IPS DF 19.7 (cell line): ENCODE results near the gene RIPK3.
A peak's percentile ranks its signal among the peaks of the same experiment; 100 is the strongest.
"Not testable (repeated sequence)": the region's sequence is repeated elsewhere in the genome, so short reads cannot be mapped to it uniquely, and the experiment has no call there.

Experiments used
- DNase-seq: peaks from one replicate; pipeline ENCODE4 v3.0.0-alpha.2; 2013; ENCODE audit warnings: low read depth, low spot score

RIPK3 gene

DNA sequence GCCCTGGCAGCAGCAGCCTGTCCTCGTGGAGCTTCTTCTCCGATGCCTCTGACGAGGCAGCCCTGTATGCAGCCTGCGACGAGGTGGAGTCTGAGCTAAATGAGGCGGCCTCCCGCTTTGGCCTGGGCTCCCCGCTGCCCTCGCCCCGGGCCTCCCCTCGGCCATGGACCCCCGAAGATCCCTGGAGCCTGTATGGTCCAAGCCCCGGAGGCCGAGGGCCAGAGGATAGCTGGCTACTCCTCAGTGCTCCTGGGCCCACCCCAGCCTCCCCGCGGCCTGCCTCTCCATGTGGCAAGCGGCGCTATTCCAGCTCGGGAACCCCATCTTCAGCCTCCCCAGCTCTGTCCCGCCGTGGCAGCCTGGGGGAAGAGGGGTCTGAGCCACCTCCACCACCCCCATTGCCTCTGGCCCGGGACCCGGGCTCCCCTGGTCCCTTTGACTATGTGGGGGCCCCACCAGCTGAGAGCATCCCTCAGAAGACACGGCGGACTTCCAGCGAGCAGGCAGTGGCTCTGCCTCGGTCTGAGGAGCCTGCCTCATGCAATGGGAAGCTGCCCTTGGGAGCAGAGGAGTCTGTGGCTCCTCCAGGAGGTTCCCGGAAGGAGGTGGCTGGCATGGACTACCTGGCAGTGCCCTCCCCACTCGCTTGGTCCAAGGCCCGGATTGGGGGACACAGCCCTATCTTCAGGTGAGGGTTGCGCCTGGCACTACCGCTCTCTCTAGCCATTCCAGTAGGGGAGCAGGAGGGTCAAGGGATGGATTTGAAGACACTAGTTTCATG lies 30.3 kb upstream of the RIPK3 start:
- no peak for DNase-seq

DNA sequence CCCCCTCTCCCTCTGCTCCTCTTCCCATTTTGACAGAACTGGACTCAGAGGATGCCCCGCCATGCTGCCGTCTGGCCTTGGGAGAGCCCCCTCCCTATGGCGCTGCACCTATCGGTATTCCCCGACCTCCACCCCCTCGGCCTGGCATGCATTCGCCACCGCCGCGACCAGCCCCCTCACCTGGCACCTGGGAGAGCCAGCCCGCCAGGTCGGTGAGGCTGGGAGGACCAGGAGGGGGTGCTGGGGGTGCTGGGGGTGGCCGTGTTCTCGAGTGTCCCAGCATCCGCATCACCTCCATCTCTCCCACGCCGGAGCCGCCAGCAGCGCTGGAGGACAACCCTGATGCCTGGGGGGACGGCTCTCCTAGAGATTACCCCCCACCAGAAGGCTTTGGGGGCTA lies 29.7 kb upstream of the RIPK3 start:
- no peak for DNase-seq

DNA sequence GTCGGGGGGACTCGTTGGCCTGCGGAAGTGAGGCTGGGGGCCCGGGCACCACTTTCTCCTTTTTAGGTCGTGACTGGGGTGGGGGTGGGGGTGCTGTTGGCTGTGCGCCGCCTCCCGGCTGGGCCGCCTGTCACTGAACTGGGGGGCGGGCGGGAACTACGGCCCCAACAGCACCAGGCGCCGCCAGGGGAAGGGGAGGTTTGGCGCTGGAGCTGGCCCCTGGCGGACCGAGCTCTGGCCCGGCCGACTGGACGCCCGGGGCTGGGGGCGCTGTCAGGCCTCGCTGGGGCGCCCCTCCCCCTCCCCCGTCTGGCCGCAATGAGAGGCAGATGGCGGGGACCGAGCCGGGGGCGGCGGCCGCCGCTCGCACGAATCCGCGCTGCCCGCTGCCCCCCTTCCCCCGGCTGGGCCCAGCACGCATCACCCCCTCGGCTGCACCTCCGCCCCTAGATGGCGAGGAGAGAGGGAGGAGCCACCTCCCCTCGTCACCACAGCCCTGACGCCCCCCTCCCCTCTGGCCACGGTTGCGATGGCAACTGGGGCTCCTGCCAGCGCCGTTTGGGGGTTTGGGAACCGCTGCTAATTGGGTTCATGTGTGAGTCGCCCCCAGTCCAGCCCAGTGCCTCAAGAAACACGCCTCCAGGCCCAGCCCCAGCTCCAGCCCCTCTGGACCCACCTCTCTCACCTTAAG lies 28.9 kb upstream of the RIPK3 start:
- DNase-seq, result no peak

DNA sequence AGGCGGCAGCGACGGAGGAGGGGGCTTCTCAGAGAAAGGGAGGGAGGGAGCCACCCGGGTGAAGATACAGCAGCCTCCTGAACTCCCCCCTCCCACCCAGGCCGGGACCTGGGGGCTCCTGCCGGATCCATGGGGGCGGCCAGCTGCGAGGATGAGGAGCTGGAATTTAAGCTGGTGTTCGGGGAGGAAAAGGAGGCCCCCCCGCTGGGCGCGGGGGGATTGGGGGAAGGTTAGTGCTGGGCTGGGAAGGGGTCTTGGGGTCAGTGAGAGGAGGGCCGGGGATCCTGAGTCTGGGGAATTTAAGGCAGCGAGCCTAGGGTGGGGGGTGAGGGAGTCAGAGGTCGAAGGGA lies 28.4 kb upstream of the RIPK3 start:
- DNase-seq, result no peak

DNA sequence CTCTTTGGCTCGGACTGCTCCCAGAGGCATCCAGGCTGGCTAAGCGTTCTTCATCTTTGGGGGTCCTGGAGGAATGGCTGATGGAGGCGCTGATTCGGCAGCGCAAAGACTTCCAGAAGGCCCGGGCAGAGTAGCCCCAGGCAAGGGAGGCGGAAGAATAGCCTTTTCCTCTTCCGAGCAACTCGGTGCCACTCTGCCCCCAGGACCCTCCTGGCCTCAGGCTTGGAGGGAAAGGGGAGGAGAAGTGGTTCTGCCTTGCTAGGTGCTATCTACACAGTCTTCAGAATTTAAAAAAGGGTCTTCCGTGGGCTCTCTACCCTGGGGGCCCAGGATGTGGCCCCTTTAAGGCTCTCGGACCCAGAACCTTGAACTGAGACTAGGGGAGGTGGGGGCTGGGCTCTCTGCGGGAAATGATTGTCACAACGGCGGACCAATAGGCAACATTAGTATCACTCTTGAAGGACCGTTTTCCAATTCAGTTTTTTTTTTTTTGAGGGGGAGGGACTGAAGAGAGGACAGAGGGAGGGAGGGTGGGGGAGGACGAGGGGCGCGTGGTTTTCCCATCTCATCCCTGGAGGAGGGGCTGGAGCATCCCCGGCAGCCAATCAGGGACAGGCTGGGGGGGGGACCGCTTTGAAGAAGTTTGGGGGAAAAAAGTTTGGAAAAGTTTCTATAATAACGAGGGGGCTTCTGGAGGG lies 27.9 kb upstream of the RIPK3 start, which contains the start of gene NFATC4:
Gene NFATC4, plus strand, starts transcription at position 671 of the 698 bp plus-strand sequence. CDS start 157 bp downstream, outside the sequence.
- DNase-seq, result peak; percentile 90

DNA sequence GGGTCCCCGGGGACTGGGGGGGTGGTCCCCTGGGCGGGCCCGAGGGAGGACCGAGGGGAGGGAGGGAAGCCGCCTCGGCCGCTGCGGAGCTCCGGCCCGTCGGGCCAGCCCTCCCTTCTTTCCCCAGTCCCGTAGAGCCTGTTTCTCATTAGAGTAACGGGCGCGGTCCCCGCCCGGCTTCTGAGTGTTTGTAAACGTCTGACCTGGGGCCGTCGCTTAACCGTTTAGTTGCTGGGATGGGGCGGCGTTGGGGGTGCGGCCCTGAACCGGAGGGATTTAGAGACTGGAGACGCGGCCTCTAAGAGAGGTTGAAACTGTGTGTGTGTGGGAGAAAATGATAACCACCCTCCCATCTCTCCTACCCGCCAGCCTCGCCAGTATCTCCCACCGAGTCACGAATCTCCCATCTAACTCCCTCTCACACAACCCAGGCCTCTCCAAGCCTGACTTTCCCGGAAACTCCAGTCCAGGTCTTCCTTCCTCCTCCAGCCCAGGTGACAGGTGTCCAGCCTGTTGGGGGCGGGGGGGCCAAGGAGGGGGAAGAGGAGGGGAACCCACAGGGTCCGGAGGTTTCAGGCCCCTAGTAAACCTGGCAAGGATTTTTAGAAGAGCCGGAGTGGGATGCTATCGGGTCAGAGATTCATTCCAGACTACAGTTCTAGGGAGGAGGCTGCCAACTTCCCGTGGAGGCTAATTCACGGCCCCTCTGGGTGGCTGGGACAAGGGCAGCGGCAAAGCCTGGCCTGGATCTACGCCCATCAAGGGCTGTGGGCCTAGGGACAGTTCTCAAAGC lies 27.1 kb upstream of the RIPK3 start:
- peak; percentile 83 for DNase-seq

DNA sequence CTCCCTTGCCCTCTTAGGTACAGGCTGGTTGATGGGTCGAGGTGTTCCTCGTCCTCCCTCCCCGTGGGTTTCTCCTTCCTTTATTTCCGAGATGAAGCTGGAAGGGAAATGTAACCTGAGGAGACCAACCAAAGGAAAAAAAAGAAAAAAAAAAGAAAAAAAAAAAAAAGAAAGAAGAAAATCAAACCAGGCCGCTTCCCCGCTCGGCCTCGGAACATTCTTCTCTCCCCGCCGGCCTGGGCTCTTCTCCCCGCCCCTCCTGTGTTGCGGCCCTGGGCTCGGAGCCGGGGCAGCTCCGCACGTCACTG lies 26.6 kb upstream of the RIPK3 start:
- no peak for DNase-seq

DNA sequence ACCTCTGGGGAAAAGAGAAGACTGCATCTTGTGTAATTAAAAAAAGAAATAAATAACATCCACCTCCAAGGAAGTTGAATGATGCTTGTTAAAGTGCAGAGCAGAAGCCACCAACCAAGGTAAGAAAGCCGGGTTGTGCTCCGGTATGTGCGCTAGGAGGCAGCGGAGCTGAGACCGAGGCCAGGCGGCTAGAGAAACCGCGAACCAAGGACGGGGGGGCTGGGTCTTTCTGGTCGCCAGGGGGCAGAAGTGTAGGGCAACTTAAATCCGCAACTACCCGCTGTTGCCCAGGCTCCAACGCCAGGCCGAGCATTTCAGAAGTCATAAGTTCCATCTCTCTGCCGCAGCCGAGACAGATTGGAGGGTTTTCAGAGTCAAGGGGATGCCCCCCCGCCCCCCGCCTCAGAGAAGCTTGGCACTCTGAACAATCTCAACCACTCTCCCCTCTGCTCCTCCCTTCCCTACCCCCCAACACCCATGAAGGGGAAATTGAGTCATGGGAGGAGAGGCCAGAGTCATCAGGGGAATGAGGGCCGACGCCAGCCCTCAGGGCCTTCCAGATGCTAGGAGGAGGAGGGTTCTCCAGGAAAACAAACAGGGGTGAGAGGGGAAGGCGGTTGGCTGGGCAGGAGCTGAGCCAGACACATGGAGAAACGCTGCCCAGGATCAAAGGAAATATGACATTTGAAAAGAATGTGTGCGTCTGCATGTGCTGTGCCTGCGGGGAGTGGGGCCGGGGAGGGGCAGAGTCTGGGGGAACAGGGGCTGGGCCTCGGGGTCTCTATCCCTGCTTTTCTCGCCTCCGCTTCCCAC lies 26.0 kb upstream of the RIPK3 start:
- peak; percentile 71 for DNase-seq

DNA sequence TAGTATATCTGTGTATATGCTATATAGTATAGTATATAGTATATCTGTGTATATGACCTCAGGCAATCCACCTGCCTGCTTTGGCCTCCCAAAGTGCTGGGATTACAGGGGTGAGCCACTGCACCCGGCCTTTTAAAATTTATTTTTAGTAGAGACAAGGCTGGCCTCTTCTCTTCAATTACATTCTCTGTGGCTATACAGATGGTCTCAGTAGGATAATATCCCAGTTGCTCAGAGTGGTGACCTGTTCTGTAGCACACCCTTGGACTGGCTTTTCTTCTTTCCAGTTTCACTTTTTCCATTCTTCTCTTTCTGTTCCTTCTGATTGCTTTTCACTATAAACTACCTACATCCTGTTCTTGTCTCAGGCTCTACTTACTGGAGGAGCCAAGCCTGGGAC lies 25.1 kb upstream of the RIPK3 start:
- DNase-seq, result no peak

DNA sequence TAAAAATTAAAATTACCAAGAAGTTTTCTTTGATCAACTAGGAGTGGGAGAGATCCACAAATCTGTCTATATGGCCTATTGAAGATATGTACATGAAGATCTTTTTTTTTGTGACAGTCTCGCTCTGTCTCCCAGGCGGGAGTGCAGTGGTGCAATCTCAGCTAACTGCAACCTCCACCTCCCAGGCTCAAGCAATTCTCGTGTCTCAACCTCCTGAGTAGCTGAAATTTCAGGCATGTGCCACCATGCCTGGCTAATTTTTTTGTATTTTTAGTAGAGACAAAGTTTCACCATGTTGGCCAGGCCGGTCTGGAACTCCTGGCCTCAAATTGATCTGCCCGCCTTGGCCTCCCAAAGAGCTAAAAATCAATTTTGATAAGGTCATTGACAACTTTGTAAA lies 23.6 kb upstream of the RIPK3 start:
- no peak for DNase-seq

DNA sequence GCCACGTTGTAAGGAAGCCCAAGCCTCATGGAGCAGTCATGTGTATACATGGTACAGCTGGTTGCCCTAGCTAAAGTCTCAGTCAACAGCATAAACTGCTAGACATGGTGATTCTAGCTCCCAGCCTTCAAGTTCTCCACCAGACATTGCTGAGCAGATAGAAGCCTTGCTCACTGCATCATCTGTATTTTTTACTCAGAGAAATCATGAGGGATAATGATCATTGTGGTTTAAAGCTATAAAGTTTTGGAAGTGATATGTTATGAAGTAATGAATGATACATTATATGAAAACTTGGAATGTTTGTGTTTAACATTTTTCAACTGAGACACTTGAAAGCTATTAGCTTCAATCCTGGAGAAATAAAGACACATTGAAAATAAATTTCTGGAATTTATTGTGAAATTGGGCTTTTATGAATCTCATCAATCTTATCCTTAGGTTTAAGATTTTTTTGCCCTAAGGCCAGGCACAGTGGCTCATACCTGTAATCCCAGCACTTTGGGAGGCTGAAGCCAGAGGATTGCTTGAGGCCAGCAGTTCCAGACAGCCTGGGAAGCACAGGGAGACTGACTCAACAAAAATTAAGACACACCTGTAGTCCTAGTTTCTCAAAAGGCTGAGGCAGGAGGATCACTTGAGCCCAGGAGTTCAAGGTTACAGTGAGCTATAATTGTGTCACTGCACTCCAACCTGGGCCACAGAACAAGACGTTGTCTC lies 22.6 kb upstream of the RIPK3 start:
- DNase-seq, result no peak

DNA sequence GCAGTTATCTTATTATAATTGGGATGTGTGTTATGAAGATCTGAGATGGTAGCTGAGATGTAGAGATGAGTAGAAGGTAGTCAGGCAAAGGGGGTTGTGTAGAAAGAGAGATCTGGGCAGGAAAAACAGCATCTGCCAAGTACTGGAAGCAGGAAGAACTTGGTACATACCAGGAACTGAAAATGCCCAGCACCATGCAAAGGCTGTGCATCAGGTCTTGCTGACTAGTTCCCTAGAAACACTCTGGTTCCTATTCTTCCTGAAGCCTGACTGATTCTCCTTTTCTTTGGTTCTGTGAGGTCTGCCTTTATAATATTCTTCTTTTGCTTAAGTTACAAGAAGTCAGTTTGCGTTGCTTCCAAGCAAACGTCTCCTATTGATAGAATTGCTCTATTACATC lies 21.5 kb upstream of the RIPK3 start:
- DNase-seq, result no peak

DNA sequence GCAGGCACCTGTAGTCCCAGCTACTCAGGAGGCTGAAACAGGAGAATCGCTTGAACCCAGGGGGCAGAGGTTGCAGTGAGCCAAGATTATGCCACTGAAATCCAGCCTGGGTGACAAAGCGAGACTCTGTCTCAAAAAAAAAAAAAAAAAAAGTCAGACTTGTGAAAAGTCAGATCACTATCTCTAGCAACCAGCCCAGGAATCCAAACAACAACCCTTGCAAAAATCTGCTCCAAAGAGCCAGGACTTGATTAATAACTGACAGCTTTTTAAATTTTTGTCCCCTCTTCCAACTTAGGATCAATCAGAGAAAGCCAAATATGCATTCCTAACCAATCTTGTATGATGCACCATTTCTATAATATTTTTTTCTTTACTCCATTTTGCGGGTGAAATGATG lies 20.5 kb upstream of the RIPK3 start:
- no peak for DNase-seq

DNA sequence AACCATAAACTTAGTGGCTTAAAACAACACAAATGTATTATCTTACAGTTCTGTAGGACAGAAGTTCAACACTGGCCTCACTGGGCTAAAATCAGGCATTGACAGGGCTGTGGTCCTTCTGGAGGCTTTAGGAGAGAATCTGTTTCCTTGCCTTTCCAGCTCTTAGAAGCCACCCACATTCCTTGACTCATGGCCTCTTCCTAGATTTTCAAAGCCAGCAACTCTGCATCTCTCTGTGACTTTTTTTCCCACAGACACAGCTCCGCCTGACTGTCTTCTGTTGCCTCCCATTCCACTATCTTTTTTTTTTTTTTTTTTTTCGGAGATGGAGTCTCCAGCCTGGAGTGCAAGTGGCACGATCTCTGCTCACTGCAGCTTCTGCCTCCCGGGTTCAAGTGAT lies 16.4 kb upstream of the RIPK3 start:
- no peak for DNase-seq

DNA sequence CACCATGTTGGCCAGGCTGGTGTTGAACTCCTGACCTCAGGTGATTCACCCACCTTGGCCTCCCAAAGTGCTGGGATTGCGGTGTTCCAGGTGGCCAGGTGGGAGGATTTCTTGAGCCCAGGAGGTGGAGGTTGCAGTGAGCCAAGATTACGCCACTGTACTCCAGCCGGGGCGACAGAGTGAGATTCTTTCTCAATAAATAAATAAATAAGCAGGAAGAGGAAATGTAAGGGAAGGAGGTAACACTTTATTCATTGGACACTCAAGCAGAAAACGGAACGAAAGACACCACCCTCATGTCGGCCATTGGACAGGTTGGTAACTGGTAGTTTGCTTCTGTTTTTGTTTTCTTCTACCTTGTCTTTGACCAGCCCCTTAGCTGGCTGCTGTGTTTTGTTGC lies 15.2 kb upstream of the RIPK3 start:
- no peak for DNase-seq

DNA sequence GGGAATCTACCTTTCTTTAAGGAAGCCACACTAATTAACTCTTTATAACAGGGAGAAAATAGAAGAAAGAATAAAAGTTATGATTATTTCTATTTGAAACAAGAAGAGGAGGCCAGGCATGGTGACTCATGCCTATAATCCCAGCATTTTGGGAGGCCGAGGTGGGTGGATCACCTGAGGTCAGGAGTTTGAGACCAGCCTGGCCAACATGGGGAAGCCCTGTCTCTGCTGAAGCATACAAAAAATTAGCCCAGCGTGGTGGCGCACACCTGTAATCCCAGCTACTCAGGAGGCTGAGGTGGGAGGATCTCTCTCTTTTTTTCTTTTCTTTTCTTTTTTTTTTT lies 14.7 kb upstream of the RIPK3 start:
- DNase-seq, result not testable (repeated sequence)

DNA sequence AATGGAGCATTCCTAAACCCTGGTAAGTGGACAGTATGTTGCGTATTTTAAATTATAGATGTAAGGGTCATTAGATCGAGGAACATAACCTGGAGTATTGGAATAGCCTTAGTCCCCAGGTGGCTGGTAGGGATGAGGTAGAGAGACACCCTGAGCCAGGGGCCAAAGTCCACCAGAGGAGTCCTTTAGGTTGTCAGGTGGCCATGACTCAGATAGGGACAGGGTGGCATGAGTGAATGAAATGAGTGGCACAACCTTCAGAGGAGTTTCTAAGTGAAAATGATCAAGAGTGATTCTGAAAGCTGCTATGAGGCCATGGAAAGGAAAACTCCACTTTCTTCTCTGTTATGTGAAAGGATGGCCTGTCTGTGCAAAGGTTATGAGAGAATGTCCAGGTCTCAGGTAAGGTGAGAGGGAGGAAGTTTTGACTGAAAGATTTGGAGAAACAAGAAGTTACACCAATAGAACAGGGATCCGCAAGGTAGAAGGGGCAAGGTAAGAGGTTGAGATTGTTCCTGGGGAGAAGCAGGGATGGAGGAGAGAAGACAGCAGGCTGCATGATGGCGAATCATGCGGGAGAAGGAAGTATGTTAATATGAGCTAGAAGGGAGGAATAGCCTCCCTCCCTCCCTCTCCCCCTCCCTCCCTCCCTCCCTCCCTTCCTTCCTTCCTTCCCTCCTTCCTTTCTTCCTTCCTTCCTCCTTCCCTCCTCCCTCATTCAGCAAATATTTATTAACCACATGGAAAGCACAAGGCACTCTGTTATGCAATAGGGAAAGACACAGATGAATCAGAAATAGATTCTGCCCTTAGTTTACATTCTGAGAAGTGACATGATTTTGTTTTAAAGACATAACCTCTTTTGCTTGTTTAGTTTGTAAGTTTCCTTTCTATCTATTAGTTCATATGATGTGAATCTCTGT lies 14.0 kb upstream of the RIPK3 start:
- DNase-seq, result no peak

DNA sequence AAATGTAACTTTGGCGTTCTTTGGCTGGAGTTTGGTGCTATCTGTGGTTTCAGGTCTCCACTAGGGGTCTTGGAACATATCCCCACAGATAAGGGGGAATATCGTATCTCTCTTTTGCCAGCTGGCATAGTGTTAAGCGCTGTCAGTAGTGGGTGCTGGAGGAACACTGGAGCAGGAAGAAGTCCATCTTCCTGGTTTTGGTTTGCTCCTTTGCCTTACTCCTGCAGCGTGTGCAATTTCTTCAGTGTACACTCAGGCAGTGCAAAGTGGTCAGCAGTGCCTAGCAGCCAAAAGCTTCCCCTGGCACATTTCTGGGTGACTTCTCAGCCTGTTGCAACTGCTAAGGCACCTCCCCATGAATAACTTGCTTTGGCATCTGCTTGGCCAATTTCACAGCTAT lies 11.7 kb upstream of the RIPK3 start:
- no peak for DNase-seq

DNA sequence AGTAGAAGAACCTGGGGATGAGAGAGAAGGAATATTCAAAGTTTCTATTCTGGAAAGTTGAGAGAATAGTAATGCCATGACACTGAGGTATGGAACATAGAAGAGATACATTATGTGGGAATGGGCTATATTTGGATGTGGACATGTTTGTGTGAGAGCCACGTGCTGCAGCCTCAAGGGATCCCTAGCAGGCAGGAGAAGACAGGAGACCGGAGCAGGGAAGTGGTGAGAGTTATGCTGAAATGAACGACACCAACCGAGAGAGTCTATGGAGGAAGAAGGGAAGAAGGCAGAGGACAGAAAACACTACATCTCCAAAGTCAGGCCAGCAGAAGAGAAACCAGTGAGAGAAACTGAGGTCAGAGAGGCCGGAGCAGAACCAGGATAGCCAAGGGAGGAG lies 10.0 kb upstream of the RIPK3 start:
- DNase-seq, result no peak

DNA sequence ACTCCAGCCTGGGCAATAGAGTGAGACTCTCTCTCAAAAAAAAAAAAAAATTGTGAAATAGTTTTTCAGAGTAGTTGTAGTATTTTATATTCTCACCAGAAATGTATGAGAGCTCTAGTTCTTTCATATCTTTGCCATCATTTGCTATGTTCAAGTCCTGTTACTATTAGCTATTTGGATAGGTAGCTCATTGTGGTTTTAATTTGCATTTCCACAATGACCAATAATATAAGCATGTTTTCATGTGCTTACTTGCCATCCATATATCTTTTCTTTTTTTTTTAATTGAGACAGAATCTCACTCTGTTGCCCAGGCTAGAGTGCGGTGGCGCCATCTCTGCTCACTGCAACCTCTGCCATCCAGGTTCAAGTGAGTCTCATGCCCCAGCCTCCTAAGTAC lies 8.4 kb upstream of the RIPK3 start:
- no peak for DNase-seq
